ENCODE measurements around the gene FURIN.
A peak's percentile ranks its signal among the peaks of the same experiment; 100 is the strongest.
"Not testable (repeated sequence)": the region's sequence is repeated elsewhere in the genome, so short reads cannot be mapped to it uniquely, and the experiment has no call there.

FURIN gene

DNA sequence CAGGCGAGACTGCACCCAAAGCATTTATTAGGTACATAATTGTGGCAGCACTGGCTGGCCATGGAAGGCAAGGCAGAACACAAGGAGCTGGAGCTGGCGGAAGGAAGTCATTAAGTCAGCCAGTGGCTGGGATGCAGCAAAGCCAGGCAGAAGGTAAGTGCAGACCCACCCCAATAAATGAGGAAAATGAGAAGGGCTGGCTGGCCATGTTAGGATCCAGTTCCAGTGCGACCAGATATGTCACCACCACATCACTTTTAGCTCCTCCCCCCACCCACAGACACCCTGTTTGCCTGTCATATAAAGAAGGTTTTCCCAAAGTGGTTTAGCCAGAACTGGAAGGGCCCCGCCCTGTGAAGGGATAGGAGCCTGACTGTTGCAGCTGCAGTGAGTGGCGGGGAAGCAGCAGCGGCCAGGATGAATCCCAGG, at the start of gene FURIN:
FURIN (plus strand) TSS at position 328 of the 429 bp plus-strand sequence. CDS start 7,153 bp downstream, outside the sequence.
- H3K4me3 ChIP-seq (ENCODE audit: low read depth, low read length) = no peak within 1 kb of the TSS
- TF ChIP-seq, protein P1, sequence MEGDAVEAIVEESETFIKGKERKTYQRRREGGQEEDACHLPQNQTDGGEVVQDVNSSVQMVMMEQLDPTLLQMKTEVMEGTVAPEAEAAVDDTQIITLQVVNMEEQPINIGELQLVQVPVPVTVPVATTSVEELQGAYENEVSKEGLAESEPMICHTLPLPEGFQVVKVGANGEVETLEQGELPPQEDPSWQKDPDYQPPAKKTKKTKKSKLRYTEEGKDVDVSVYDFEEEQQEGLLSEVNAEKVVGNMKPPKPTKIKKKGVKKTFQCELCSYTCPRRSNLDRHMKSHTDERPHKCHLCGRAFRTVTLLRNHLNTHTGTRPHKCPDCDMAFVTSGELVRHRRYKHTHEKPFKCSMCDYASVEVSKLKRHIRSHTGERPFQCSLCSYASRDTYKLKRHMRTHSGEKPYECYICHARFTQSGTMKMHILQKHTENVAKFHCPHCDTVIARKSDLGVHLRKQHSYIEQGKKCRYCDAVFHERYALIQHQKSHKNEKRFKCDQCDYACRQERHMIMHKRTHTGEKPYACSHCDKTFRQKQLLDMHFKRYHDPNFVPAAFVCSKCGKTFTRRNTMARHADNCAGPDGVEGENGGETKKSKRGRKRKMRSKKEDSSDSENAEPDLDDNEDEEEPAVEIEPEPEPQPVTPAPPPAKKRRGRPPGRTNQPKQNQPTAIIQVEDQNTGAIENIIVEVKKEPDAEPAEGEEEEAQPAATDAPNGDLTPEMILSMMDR (IDR thresholded peaks at IDR 0.05; ENCODE audit: control insufficient read depth, extremely low read depth, insufficient read depth) = no peak
- peak; percentile 59 for DNase-seq (ENCODE audit: low read depth)

DNA sequence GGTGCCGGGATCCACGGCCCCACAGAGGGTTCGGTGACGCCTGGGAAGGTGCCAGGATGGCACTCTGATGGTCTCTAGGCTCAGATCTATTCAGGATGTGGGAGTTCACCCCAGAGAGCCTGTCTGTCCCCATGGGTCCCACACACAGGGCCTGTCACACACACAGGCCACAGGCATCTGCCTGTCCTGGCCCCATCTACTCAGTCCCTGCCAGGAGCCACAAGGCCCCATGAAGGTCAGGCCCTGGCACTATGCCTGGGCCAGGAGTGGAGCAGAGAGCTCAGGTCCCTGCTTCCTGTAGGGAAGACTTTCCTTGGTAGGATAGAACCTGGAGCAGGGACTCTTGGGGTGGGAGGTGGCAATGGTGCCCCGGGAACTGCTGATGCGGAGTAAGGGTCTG, 49.0 kb upstream of the FURIN start:
- H3K4me3 ChIP-seq (ENCODE audit: low read depth, low read length) = no peak overlapping the region
- DNase-seq (ENCODE audit: low read depth) = no peak
- TF ChIP-seq, protein P1 (IDR thresholded peaks at IDR 0.05; ENCODE audit: control insufficient read depth, extremely low read depth, insufficient read depth) = no peak

DNA sequence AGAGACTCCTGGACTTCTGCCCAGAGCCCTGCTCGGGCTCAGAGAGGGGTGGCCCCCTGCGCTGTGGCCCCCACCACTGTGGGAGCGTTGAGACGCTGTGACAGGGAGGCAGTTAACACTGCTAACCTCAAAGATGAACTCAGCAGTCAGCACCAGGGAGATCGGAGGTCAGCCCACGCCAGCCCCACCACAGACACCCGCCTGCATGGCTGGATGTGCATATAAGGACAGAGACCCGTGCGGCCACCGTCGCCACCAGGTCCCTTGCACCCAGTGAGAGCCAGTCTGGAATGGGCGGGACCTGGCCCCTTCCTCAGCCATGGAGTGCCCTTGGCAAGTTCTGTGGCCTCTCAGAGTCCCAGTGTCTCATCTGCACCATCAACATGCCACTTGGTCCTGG, 48.5 kb upstream of the FURIN start:
- no peak overlapping the region for H3K4me3 ChIP-seq (ENCODE audit: low read depth, low read length)
- TF ChIP-seq, protein P1 (IDR thresholded peaks at IDR 0.05; ENCODE audit: control insufficient read depth, extremely low read depth, insufficient read depth) = no peak
- DNase-seq (ENCODE audit: low read depth) = no peak

DNA sequence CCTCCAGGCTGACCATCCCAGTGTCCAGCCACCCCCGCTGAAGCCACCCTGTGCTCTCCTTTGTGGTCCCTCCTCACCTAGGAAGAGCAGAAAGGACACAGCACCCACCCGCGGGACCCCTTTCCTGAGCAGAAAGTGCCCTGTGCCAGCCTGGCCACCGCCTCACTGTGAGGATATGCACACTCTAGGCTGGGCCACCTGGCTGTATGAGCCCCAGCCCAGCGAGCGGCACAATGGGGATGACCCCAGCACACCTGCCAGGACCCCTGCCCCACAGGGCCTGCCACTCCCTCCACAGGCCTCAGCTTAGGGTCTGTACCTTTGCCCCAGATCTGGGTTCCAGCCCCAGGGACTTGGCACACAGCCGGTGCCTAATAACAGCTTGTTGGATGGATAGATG, 47.9 kb upstream of the FURIN start:
- no peak for DNase-seq (ENCODE audit: low read depth)
- TF ChIP-seq, protein P1 (IDR thresholded peaks at IDR 0.05; ENCODE audit: control insufficient read depth, extremely low read depth, insufficient read depth) = no peak
- no peak overlapping the region for H3K4me3 ChIP-seq (ENCODE audit: low read depth, low read length)

DNA sequence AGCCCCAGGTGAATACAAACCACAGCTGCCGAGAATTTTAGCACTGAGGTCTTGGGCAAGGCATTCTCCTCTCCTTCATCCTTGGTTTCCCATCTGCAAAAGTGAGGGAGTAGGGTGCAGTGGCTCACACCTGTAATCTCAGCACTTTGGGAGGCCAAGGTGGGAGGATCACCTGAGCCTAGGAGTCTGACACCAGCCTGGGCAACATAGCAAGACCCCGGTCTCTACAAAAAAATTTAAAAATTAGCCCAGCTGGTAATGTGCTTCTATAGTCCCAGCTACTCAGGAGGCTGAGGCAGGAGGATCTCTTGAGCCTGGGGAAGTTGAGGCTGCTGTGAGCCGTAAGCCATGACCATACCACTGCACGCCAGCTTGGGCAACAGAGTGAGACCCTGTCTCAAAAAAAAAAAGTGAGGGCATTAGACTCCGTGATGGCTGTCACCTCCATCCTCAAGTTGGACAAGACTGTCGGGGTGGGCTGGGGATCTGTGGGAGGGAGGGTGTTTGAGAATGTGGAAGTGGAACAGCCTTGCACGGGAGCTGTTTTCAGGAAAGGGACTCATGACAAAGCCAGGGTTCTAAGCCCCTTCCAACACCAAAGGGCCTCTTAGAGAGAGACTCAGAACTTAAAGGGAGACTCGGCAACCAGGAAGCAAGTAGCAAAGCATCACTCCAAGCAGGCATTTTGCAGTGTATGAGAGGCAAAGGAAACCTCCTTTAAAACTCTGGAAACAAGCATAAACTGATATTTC, 46.0 kb upstream of the FURIN start:
- DNase-seq (ENCODE audit: low read depth) = no peak
- no peak overlapping the region for H3K4me3 ChIP-seq (ENCODE audit: low read depth, low read length)
- TF ChIP-seq, protein P1 (IDR thresholded peaks at IDR 0.05; ENCODE audit: control insufficient read depth, extremely low read depth, insufficient read depth) = no peak

DNA sequence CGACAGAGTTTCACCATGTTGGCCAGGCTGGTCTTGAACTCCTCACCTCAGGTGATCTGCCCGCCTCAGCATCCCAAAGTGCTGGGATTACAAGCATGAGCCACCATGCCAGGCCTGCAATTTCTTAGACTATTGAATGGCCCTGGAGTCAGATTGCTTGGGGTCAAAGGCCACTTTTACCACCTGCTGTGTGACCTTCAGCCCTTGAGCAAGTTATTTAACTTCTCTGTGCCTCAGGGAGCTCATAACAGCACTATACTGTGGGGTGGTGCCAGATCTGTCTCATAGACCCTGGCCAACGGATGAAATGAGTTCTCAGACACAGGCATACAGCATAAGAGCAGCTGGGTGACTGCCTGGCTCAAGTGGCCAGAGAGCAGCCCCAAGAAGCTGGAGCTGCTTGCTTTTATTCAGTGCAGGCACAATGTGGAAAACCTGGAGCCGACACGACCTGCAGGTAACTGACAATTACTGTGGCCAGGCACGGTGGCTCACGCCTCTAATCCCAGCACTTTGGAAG, 44.9 kb upstream of the FURIN start:
- no peak for DNase-seq (ENCODE audit: low read depth)
- no peak overlapping the region for H3K4me3 ChIP-seq (ENCODE audit: low read depth, low read length)
- TF ChIP-seq, protein P1 (IDR thresholded peaks at IDR 0.05; ENCODE audit: control insufficient read depth, extremely low read depth, insufficient read depth) = no peak

DNA sequence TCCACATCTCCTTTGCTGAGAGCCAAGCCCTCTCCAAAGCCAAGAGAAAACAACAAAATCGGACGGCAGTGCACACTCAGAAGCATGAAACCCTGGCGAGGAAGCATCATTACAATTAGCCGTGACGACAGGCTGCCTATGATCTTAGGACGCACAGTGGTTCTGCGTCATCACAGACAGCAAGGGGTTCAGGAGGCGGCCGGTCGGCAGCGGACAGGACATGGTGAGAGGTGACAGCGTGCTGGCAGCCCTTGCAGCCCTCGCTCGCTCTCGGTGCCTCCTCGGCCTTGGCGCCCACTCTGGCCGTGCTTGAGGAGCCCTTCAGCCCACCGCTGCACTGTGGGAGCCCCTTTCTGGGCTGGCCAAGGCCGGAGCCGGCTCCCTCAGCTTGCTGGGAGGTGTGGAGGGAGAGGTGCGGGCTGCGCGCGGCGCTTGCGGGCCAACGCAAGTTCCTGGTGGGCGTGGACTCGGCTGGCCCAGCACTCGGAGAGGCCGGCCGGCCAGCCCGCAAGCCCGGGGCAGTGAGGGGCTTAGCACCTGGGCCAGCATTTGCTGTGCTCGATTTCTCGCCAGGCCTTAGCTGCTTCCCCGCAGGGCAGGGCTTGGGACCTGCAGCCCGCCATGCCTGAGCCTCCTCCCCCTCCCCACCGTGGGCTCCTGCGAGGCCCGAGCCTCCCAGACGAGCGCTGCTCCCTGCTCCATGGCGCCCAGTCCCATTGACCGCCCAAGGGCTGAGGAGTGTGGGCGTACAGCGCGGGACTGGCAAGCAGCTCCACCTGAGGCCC, 43.1 kb upstream of the FURIN start:
- DNase-seq (ENCODE audit: low read depth); H3K4me3 ChIP-seq (ENCODE audit: low read depth, low read length): not testable (repeated sequence)

DNA sequence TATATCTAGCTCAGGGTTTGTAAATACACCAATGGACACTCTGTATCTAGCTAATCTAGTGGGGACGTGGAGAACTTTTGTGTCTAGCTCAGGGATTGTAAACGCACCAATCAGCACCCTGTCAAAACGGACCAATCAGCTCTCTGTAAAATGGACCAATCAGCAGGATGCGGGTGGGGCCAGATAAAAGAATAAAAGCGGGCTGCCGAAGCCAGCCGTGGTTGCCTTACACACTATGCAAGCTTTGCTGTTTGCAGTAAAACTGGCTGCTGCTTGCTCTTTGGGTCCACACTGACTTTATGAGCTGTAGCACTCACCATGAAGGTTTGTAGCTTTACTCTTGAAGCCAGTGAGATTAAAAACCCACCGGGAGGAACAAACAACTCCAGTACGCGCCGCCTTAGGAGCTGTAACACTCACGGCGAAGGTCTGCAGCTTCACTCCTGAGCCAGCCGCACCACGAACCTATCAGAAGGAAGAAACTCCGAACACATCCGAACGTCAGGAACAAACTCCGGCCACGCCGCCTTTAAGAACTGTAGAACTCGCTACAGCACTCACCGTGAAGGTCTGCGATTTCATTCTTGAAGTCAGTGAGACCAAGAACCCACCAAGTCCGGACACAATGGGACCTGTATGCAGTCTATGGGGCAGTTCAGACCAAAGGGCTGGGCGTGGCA, 42.0 kb upstream of the FURIN start:
- DNase-seq (ENCODE audit: low read depth); H3K4me3 ChIP-seq (ENCODE audit: low read depth, low read length): not testable (repeated sequence)

Measured in LNCaP clone FGC (cell line).